GM18508 (cell line): ENCODE results near the gene ABCG1.

Source experiments
- ATAC-seq: cut with Tn5 transposase; IDR thresholded peaks from one replicate; pipeline ENCODE4 v1.9.1; 2021; ENCODE audit warnings: moderate number of reproducible peaks; ENCODE audit not compliant: insufficient read depth, unreplicated experiment

Gene ABCG1

GRCh38 chr21:42314616-42315295 lies 95.8 kb downstream of the ABCG1 start:
- ATAC-seq, result no peak

GRCh38 chr21:42315296-42315891 lies 96.5 kb downstream of the ABCG1 start, which contains the start of gene TFF3:
Gene TFF3 (minus strand): TSS chr21:42315409. CDS start chr21:42315374, 35 bp downstream.
- ATAC-seq, result no peak

- no peak for ATAC-seq
Measured at GRCh38 chr21:42316891-42317290, 98.0 kb downstream of the ABCG1 start.

- no peak for ATAC-seq
Measured at GRCh38 chr21:42317341-42317741, 98.4 kb downstream of the ABCG1 start.

GRCh38 chr21:42317826-42318746 lies 99.1 kb downstream of the ABCG1 start:
- no peak for ATAC-seq

- no peak for ATAC-seq
Measured at GRCh38 chr21:42319376-42319775, 100.4 kb downstream of the ABCG1 start.

- ATAC-seq, result no peak
Measured at GRCh38 chr21:42319851-42320572, 101.1 kb downstream of the ABCG1 start.

- ATAC-seq, result no peak
Measured at GRCh38 chr21:42320791-42321190, 101.9 kb downstream of the ABCG1 start.

- no peak for ATAC-seq
Measured at GRCh38 chr21:42321231-42321630, 102.3 kb downstream of the ABCG1 start.

GRCh38 chr21:42321845-42322244 lies 102.9 kb downstream of the ABCG1 start:
- ATAC-seq, result no peak

GRCh38 chr21:42324896-42325295 lies 106.0 kb downstream of the ABCG1 start:
- no peak for ATAC-seq

- no peak for ATAC-seq
Measured at GRCh38 chr21:42330380-42331371, 111.7 kb downstream of the ABCG1 start.

GRCh38 chr21:42331660-42332059 lies 112.7 kb downstream of the ABCG1 start:
- no peak for ATAC-seq

GRCh38 chr21:42332557-42333317 lies 113.8 kb downstream of the ABCG1 start:
- ATAC-seq, result no peak

GRCh38 chr21:42336054-42336453 lies 117.1 kb downstream of the ABCG1 start:
- ATAC-seq, result no peak

GRCh38 chr21:42337276-42337675 lies 118.3 kb downstream of the ABCG1 start:
- no peak for ATAC-seq

- no peak for ATAC-seq
Measured at GRCh38 chr21:42337830-42338728, 119.1 kb downstream of the ABCG1 start.
